NCI-H82 treated with DMSO at 0.1 percent for 48 hours (cell line): Measurements from ENCODE around the gene PLA2G15.

ENCODE experiments used
- DNase-seq: peaks from one replicate; lab custom pipeline; 2025; ENCODE audit not compliant: unreplicated experiment; lab: John Stamatoyannopoulos, UW

The PLA2G15 gene

DNA sequence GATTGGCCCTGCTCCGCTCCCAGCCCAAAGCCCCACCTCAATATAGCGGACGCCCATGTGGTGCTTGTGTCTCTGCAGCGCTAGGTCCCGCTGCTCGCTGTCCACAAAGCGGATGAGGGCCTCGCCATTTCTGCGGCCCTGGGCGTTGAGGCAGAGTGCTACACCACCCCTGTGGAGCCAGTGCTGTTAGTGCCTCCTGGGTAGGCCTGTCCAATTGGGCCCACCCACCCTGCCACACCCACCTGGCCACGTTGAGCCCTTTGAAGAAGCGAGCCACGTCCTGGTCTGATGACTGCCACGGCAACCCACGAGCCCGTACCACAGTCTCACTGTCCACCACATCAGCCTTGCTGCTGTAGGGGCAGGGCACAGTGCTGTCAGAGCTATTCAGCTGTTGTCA is 12.8 kb upstream of the PLA2G15 start:
- no peak for DNase-seq

DNA sequence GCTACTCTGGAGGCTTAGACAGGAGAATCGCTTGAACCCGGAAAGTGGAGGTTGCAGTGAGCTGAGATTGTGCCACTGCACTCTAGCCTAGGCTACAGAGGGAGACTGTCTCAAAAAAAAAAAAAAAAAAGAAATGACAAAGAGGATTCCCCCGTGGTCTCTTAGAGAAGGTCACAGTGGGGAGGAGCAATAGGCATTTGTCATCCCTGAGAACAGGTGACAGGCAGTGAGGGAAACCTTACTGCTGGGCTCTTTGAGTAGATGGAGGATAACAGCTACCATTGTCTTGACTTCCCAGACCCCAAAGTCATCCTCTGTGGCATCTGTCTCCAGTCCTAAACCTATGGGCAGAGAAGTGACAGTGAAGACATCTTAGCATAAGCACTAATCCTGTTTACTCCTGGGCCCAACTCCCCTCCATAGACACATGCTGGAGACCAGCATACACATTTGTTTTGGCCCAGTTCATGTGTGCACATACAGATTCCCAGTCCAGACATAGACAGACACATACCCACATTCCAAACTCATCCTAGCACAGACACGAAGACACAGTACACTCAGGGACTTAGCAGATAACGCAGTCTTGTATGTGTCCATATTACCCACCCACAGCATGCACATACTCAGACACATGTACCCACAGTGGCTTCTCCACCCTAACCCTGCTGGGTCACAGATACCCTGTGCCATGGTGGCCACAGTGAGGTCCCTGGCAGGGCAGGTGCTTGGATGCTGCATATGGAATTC is 11.9 kb upstream of the PLA2G15 start:
- DNase-seq = peak; percentile 0

- DNase-seq = no peak
Measured at GRCh38 chr16:68233835-68234187, 11.4 kb upstream of the PLA2G15 start.

- no peak for DNase-seq
Measured at GRCh38 chr16:68234188-68235107, 10.7 kb upstream of the PLA2G15 start.

DNA sequence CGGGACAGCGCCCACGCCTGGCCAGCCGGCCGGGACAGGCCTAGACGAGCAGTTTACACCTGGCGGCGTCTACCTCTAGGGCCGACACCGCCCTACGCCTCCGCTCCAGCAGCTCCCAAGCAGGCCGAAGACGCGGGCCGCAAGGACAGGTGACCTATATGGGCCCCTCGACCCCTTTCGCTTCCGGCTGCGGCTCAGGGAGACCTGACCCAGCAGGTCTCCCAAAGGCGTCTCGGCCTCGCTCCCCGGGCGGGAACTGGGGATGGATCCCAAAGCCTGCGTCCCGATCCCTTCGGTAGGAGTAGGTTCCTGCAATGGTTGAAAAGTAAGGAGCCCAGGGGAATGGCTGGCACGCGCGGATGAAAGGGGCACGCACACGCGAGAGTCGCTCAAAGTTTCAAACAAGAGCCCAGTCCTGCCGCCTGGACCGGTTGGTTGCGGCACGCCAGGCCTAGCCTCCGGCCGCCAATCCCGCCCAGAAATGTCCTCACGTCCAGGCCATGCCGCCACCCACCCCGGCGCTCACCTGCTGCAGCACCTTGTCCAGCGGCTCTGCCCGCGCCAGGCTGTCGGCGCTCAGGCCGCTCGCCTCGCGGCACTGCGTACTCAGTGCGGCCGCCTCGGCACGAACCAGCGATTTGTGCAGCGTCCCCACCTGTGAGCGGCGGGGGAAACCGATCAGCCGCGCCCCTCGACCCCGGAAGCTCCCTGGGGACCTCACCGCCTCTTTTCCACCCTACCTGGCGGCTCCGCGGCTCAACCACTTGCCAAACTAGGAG is 9.9 kb upstream of the PLA2G15 start:
- no peak for DNase-seq

DNA sequence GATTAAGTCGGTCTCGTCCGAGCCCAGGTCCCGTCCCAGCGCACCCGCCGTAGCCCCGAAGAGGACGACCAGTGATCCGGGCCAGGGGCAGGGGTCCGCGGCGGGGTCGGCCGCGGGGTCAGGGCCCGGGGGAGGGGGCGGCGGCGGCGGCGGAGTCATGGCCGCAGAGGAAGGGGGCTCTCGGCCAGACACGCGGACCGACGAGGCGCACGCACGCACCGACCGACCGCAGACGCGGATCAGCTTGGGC is 9.4 kb upstream of the PLA2G15 start, which contains the start of gene ESRP2:
TSS of gene ESRP2 (minus strand) at position 241 of the 250 bp plus-strand sequence. CDS start at position 159, 82 bp downstream.
- DNase-seq = no peak

GRCh38 chr16:68236137-68236825 is 8.9 kb upstream of the PLA2G15 start:
- no peak for DNase-seq

DNA sequence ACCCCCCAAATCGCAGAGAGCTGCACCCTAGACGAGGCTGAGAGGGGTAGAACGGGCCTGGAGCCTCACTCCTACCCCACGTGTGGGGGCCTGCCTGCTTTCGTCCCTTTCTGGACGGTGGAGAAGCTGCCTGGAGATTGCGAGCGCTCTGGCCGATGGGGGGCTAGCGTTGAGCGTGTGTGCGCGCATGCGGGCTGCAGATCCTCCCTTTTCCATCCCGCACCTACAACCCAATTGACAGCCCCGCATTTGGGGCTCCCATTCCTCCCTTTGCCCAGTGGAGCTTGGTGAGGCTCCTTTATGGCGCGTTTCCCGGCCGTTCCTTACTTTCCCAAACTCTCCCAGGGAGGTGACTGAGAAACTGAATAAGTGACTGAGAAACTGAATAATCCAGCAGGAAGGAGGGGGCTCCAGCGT is 8.3 kb upstream of the PLA2G15 start:
- no peak for DNase-seq

GRCh38 chr16:68237243-68238028 is 7.7 kb upstream of the PLA2G15 start:
- peak; percentile 91 for DNase-seq

- no peak for DNase-seq
Measured at GRCh38 chr16:68238029-68238345, 7.2 kb upstream of the PLA2G15 start.

- no peak for DNase-seq
Measured at GRCh38 chr16:68242085-68242484, 3.1 kb upstream of the PLA2G15 start.

GRCh38 chr16:68242926-68243858 is 2.0 kb upstream of the PLA2G15 start:
- DNase-seq = no peak

- no peak for DNase-seq
Measured at GRCh38 chr16:68244481-68244902, 681 bp upstream of the PLA2G15 start.

GRCh38 chr16:68246121-68246520 is 948 bp downstream of the PLA2G15 start:
- no peak for DNase-seq

DNA sequence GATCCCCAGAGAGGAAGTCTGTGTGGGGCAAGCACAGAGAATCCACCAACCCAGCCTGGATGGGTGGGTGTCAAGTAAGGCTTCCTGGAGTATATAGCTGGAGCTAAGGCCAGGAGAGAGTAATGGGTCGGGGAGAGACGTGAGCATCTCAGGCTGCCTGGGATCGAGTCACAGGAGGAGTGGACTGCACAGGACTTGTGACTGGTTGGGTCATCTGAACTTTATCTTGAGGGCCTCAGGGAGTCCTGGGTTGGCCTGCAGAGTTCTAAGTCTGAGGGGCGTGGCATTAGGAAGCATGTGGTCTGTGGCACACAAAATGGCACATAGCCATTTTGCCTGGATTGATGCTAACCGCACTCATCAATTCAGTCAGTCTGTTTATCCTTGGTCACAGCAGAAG is 1.5 kb downstream of the PLA2G15 start:
- DNase-seq = no peak

DNA sequence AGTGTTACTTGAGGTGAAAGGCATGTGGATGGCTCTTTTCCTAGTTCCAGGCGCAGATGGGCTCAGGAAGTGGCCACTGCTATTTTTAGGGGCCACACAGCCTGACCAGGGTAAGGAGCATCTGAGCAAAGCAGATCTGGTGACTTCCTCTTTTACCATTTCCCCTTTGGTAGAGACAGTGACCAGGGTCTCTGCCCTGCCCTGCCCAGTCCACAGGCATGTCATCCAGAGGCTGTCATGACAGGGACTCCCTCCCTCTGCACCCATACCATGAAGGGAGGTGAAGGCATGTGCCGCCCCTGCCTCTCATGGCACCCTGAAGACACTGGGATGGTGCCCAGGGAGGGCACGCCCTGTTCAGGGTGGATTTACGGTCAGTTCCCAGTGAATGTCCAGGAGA is 2.2 kb downstream of the PLA2G15 start:
- no peak for DNase-seq

DNA sequence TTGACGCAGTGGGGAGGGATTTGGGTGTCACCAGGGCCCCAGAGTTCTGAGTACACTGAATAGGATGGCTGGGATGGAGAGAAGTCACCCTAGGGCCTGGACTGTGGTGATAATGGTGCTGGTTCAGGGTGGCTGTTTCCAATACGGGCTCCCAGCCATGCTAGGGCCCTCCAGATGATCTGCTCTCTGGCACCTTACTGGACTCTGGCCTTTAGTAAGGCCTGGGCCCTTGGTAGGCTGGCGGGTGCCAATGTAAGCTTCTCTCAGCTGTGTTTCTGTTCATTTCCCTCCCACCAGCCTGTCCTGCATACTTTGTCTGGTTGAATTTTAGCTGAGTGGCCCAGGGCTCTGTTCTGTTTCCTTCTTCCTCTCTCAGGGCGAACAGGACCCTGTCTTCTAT is 2.8 kb downstream of the PLA2G15 start:
- no peak for DNase-seq

DNA sequence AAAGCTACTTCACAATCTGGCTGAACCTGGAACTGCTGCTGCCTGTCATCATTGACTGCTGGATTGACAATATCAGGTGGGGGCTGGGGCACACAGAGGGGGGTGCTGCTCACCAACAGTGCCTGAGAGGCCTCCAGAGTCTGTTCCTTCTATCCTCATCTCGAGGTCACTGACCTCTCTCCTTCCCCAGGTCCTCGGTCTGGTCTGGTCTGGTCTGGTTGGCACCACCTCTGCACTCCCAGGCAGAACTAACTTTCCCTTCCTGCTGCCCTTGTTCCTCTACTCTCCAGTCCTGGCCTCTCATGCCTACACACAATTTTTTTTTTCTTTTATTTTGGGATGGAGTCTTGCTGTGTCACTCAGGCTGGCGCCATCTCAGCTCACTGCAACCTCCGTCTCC is 4.2 kb downstream of the PLA2G15 start:
- no peak for DNase-seq

GRCh38 chr16:68250951-68251350 is 5.8 kb downstream of the PLA2G15 start:
- DNase-seq = no peak
